Endothelial cell of umbilical vein (primary cell): ENCODE data around the gene PDGFA. TPM values are rescaled to one million over a fixed set of nuclear protein-coding genes. Genes with fewer than 3 reads are reported as not detected.

Experiments
- BruUV-seq: library from RNA; stranded (reverse); fragments of 400-500 nt; replicated peaks from 2 replicates; lab custom pipeline; 2021; lab: Mats Ljungman, UMichigan
- CTCF ChIA-PET: fragments of 300-600, 350-600 bp; sonication (Branson Sonifier 250); formaldehyde crosslinking; loops from one replicate; lab custom pipeline; 2021; ENCODE audit warnings: antibody characterized with exemption, inconsistent platforms; lab: Charles Lee
- POLR2A ChIA-PET: fragments of 300-600, 350-600 bp; sonication (Branson Sonifier 250); formaldehyde crosslinking; loops from one replicate; lab custom pipeline; 2021; ENCODE audit warnings: antibody characterized with exemption, inconsistent platforms; lab: Charles Lee
- DNase-seq: peaks from one replicate; pipeline ENCODE4 v3.0.0-alpha.2; 2011; ENCODE audit warnings: low read depth, low spot score
- FAIRE-seq: peaks from 2 replicates; lab custom pipeline; 2011; peaks lifted over from hg19 to GRCh38; lab: Jason Lieb, UNC
- H2AFZ ChIP-seq: 2 replicates; pipeline ENCODE4 v1.6.0; 2012; ENCODE audit warnings: low read depth, low read length, control low read depth, inconsistent platforms
- H3K27ac ChIP-seq: 2 replicates; pipeline ENCODE4 v1.5.1; 2011; ENCODE audit warnings: low read depth, mild to moderate bottlenecking, control low read depth, low read length, moderate library complexity; ENCODE audit not compliant: insufficient read depth
- H3K27me3 ChIP-seq, 2 experiments: 2 replicates each; pipeline versions ENCODE4 v1.6.0 to v1.6.1; 2011; ENCODE audit warnings: low read length in 2 of 2, mixed read lengths in 1 of 2; ENCODE audit not compliant: control insufficient read depth in 2 of 2, insufficient read depth in 2 of 2
- H3K36me3 ChIP-seq, 2 experiments: 2 replicates in 1 of 2; 3 replicates in 1 of 2; pipeline ENCODE4 v1.5.1; 2011; ENCODE audit warnings: low read length in 2 of 2, mild to moderate bottlenecking in 1 of 2, moderate library complexity in 1 of 2; ENCODE audit not compliant: control insufficient read depth in 2 of 2, insufficient read depth in 2 of 2; ENCODE audit errors: extremely low read depth in 1 of 2
- H3K4me1 ChIP-seq: 3 replicates; pipeline ENCODE4 v1.5.1; 2011; ENCODE audit warnings: mild to moderate bottlenecking, low read length; ENCODE audit not compliant: control insufficient read depth, insufficient read depth; ENCODE audit errors: extremely low read depth
- H3K4me2 ChIP-seq: 2 replicates; pipeline ENCODE4 v1.6.1; 2011; ENCODE audit warnings: low read length, control low read depth, mixed read lengths; ENCODE audit not compliant: insufficient read depth
- H3K4me3 ChIP-seq, 3 experiments: fragments of 200-600 bp in 1 of 3; sonication (generic), shearing (Covaris generic) in 1 of 3; replicated peaks in 1 of 3; 2 replicates each; pipeline ENCODE4 v1.5.1; 2011 to 2016; ENCODE audit warnings: control low read depth in 3 of 3, low read length in 3 of 3, mild to moderate bottlenecking in 2 of 3, inconsistent platforms in 1 of 3, low read depth in 1 of 3, moderate library complexity in 1 of 3; ENCODE audit not compliant: insufficient read depth in 1 of 3
- H3K79me2 ChIP-seq: 2 replicates; pipeline ENCODE4 v1.6.0; 2012; ENCODE audit warnings: low read length, inconsistent platforms; ENCODE audit not compliant: control insufficient read depth, insufficient read depth
- H3K9ac ChIP-seq: replicated peaks from 2 replicates; pipeline ENCODE3; 2011; ENCODE audit warnings: low read length, control low read depth; ENCODE audit not compliant: insufficient read depth; ENCODE audit errors: extremely low read depth
- H3K9me1 ChIP-seq: replicated peaks from 3 replicates; pipeline ENCODE4 v1.6.0; 2011; ENCODE audit warnings: mild to moderate bottlenecking, low read length; ENCODE audit not compliant: control insufficient read depth, insufficient read depth; ENCODE audit errors: extremely low read depth
- H3K9me3 ChIP-seq: replicated peaks from 2 replicates; pipeline ENCODE4 v1.5.1; 2012; ENCODE audit warnings: low read length, inconsistent platforms; ENCODE audit not compliant: control insufficient read depth, insufficient read depth
- H4K20me1 ChIP-seq: replicated peaks from 2 replicates; pipeline ENCODE3; 2011; ENCODE audit warnings: mild to moderate bottlenecking, low read length; ENCODE audit not compliant: control insufficient read depth, insufficient read depth; ENCODE audit errors: extremely low read depth
- FOS ChIP-seq: IDR thresholded peaks from 2 replicates; pipeline ENCODE4 v1.6.1; 2011; ENCODE audit warnings: mild to moderate bottlenecking, low read length, moderate library complexity, borderline replicate concordance; ENCODE audit not compliant: insufficient read depth
- GATA2 ChIP-seq: IDR thresholded peaks from 2 replicates; pipeline ENCODE4 v1.7.0; 2011; ENCODE audit warnings: low read depth, mild to moderate bottlenecking, moderate library complexity, mixed read lengths, low read length; ENCODE audit not compliant: insufficient read length, insufficient read depth
- JUN ChIP-seq: IDR thresholded peaks from 2 replicates; pipeline ENCODE4 v1.6.1; 2011; ENCODE audit warnings: borderline replicate concordance, low read depth; ENCODE audit not compliant: insufficient read length, insufficient read depth
- MYC ChIP-seq: IDR thresholded peaks from one replicate; pipeline ENCODE4 v1.6.1; 2011; ENCODE audit warnings: mild to moderate bottlenecking, low read depth, low read length
- POLR2AphosphoS5 ChIP-seq: IDR thresholded peaks from 2 replicates; pipeline ENCODE4 v1.6.1; 2012; ENCODE audit warnings: low read depth, mild to moderate bottlenecking, control low read depth, low read length, moderate library complexity; ENCODE audit not compliant: insufficient read depth
- dilution Hi-C: fragments of 300-500 bp; cut with MboI; formaldehyde crosslinking; loops from one replicate; pipeline ENCODE4 v1.15.0; 2019; ENCODE audit warnings: low sequenced_read_pairs; ENCODE audit not compliant: extremely low pct_ligation_motif_present
- intact Hi-C: fragments of 100-400 bp; cut with micrococcal nuclease; formaldehyde crosslinking; loops from one replicate; pipeline ENCODE4 v1.10.0; 2022
- polyA plus RNA-seq, 4 experiments: library from polyadenylated mRNA; depleted of rRNA in 3 of 4; stranded (reverse) in 3 of 4; unstranded in 1 of 4; fragments of >200 nt; gene quantifications; 2 replicates each; pipeline versions ENCODE4 v1.2.1 to v1.2.3, GENCODE V29; 2011 to 2012; ENCODE audit warnings: missing spikeins in 1 of 4
- total RNA-seq: library from RNA; stranded (reverse); gene quantifications from 2 replicates; pipeline ENCODE4 v1.2.3, GENCODE V29; 2021
- TF ChIP-seq, protein P1 (sequence below), 2 donors: IDR thresholded peaks; 1 replicate in 1 of 2; 2 replicates in 1 of 2; pipeline ENCODE4 v1.5.1; 2011; ENCODE audit warnings: low read length in 2 of 2, mild to moderate bottlenecking in 2 of 2, moderate library complexity in 2 of 2, control low read depth in 1 of 2, inconsistent platforms in 1 of 2, low read depth in 1 of 2; ENCODE audit not compliant: insufficient read depth in 1 of 2; ENCODE audit errors: extremely low read depth in 1 of 2
- TF ChIP-seq, protein P2 (sequence below): IDR thresholded peaks from 2 replicates; pipeline ENCODE4 v1.6.1; 2011; ENCODE audit not compliant: insufficient read depth, insufficient read length

Gene PDGFA
- total and polyA plus RNA-seq, 2 donors (not counting 3 experiments of a cell fraction or from before 2014, with no cell fraction given) = 17.4 to 62.4 TPM

DNA sequence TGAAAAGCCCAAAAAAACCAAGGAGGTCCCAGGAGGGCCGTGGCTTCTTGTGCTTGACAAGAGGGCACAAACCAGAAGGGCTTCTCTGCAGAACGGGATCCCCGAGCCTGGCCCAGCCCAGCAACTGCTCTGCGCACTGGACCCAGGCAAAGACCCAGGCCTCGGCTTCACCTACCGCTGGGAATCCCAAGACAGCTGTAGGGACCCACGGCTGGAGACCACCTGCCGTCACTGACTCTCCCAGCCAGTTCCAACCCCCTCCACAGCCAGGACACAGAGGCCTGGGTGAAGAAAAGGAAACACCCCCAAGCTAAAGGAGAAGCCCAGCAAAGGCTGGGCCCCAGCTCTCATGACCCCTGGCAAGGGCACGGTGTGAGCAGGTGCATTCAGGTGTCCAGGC lies 24.3 kb downstream of the PDGFA start:
- no peak for TF ChIP-seq GATA2
- TF ChIP-seq JUN = no peak
- no peak for TF ChIP-seq FOS
- TF ChIP-seq, protein P1, sequence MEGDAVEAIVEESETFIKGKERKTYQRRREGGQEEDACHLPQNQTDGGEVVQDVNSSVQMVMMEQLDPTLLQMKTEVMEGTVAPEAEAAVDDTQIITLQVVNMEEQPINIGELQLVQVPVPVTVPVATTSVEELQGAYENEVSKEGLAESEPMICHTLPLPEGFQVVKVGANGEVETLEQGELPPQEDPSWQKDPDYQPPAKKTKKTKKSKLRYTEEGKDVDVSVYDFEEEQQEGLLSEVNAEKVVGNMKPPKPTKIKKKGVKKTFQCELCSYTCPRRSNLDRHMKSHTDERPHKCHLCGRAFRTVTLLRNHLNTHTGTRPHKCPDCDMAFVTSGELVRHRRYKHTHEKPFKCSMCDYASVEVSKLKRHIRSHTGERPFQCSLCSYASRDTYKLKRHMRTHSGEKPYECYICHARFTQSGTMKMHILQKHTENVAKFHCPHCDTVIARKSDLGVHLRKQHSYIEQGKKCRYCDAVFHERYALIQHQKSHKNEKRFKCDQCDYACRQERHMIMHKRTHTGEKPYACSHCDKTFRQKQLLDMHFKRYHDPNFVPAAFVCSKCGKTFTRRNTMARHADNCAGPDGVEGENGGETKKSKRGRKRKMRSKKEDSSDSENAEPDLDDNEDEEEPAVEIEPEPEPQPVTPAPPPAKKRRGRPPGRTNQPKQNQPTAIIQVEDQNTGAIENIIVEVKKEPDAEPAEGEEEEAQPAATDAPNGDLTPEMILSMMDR (IDR thresholded peaks at IDR 0.05; ENCODE audit: extremely low read depth in 1 of 2, insufficient read depth in 1 of 2, low read depth in 1 of 2, low read length in 2 of 2) = no peak
- no peak for TF ChIP-seq MYC
- no peak for TF ChIP-seq POLR2AphosphoS5
- TF ChIP-seq, protein P2, sequence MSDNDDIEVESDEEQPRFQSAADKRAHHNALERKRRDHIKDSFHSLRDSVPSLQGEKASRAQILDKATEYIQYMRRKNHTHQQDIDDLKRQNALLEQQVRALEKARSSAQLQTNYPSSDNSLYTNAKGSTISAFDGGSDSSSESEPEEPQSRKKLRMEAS = no peak
- Histone ChIP-seq H3K27me3 (no peaks in the 10 kb centered on the region), H4K20me1 (no peaks in the 10 kb centered on the region), H3K9ac (no peak overlapping the region), H3K27ac (no peak overlapping the region), H3K4me3 (no peak overlapping the region), H3K79me2 (no peaks in the 10 kb centered on the region), H3K9me1 (no peaks in the 10 kb centered on the region), H3K4me2 (no peak overlapping the region), H3K36me3 (peaks cover 11 to 22% of the 10 kb centered on the region in 2 experiments), H2AFZ (no peak overlapping the region), H3K4me1 (no peaks in the 10 kb centered on the region), H3K9me3 (no peaks in the 10 kb centered on the region)
- dilution Hi-C loops = no loop called here
- intact Hi-C loops = no loop called here
- FAIRE-seq = no peak
- DNase-seq = no peak
- ChIA-PET CTCF (interaction anchor here (1.0 kb wide), 1 partner anchor 162 kb away, joined by 5 read pairs; no protein-coding TSS in a partner anchor), POLR2A (no interaction called here)
- BruUV-seq = no TSS peak
